WTC11 (cell line): Measurements from ENCODE around the gene GRIP2. TPM values are rescaled to one million over a fixed set of nuclear protein-coding genes. Genes with fewer than 3 reads are reported as not detected.

Experiments used
- ATAC-seq: fragments of 200-7000 bp; cut with Tn5 transposase; 2 replicates; pipeline ENCODE4 v1.10.0; 2021; ENCODE audit warnings: mild to moderate bottlenecking, moderate library complexity
- CTCF ChIA-PET: fragments of 300-600 bp; sonication (Branson Sonifier 250); formaldehyde crosslinking; loops from one replicate; lab custom pipeline; 2021; ENCODE audit warnings: antibody characterized with exemption; lab: Charles Lee
- POLR2A ChIA-PET: fragments of 350-600 bp; sonication (Branson Sonifier 250); formaldehyde crosslinking; loops from one replicate; lab custom pipeline; 2021; ENCODE audit warnings: antibody characterized with exemption; lab: Charles Lee
- DNase-seq: peaks from one replicate; pipeline ENCODE4 v3.0.0; 2021; ENCODE audit warnings: low spot score
- H3K27ac Mint-ChIP-seq: 2 replicates; pipeline ENCODE4 v1.8.0; 2021; ENCODE audit warnings: mixed read lengths
- H3K27me3 Mint-ChIP-seq: 2 replicates; pipeline ENCODE4 v1.8.0; 2021; ENCODE audit warnings: low read depth, mild to moderate bottlenecking, moderate library complexity, mixed read lengths
- H3K36me3 Mint-ChIP-seq: 2 replicates; pipeline ENCODE4 v1.8.0; 2021; ENCODE audit warnings: mixed read lengths
- H3K4me1 Mint-ChIP-seq: 2 replicates; pipeline ENCODE4 v1.8.0; 2022; ENCODE audit warnings: mixed read lengths
- H3K4me3 Mint-ChIP-seq: 2 replicates; pipeline ENCODE4 v1.8.0; 2021; ENCODE audit warnings: mild to moderate bottlenecking, moderate library complexity, mixed read lengths
- H3K9me3 Mint-ChIP-seq: 2 replicates; pipeline ENCODE4 v1.8.0; 2021; ENCODE audit warnings: mixed read lengths
- AR ChIP-seq: fragments of 250-450 bp; sonication (Bioruptor Pico); IDR thresholded peaks from 2 replicates; pipeline ENCODE4 v1.9.0; 2021; ENCODE audit warnings: mild to moderate bottlenecking
- ATF2 ChIP-seq: sonication (generic); formaldehyde crosslinking; IDR thresholded peaks from 2 replicates; pipeline ENCODE4 v1.8.1; 2022; ENCODE audit warnings: low read depth, missing genetic modification reagents, borderline replicate concordance
- ELF4 ChIP-seq: sonication (generic); formaldehyde crosslinking; IDR thresholded peaks from 2 replicates; pipeline ENCODE4 v1.8.1; 2022; ENCODE audit warnings: low read depth, mild to moderate bottlenecking, moderate library complexity, missing genetic modification reagents
- GABPB1 ChIP-seq: sonication (generic); formaldehyde crosslinking; IDR thresholded peaks from 2 replicates; pipeline ENCODE4 v1.8.1; 2023; ENCODE audit warnings: mild to moderate bottlenecking, missing genetic modification reagents
- GRHL2 ChIP-seq: fragments of 250-450 bp; sonication (Bioruptor Pico); IDR thresholded peaks from 2 replicates; pipeline ENCODE4 v1.8.0; 2022; ENCODE audit warnings: mild to moderate bottlenecking, moderate library complexity; ENCODE audit not compliant: insufficient replicate concordance, severe bottlenecking
- IRF2 ChIP-seq: sonication (generic); formaldehyde crosslinking; IDR thresholded peaks from 2 replicates; pipeline ENCODE4 v1.8.0; 2022; ENCODE audit warnings: low read depth, missing genetic modification reagents, borderline replicate concordance
- JAZF1 ChIP-seq: fragments of 250-450 bp; sonication (Bioruptor Pico); IDR thresholded peaks from 2 replicates; pipeline ENCODE4 v1.9.0; 2021; ENCODE audit warnings: moderate library complexity, mild to moderate bottlenecking, inconsistent platforms
- MLX ChIP-seq: sonication (generic); formaldehyde crosslinking; IDR thresholded peaks from 2 replicates; pipeline ENCODE4 v1.8.1; 2023; ENCODE audit warnings: mild to moderate bottlenecking, missing genetic modification reagents, moderate library complexity
- MYBL2 ChIP-seq: sonication (generic); formaldehyde crosslinking; IDR thresholded peaks from 2 replicates; pipeline ENCODE4 v1.8.1; 2023; ENCODE audit warnings: mild to moderate bottlenecking, moderate library complexity, missing genetic modification reagents
- NFYB ChIP-seq: sonication (generic); formaldehyde crosslinking; conservative IDR thresholded peaks from 2 replicates; pipeline ENCODE4 v1.8.0; 2022; ENCODE audit warnings: low read depth, missing genetic modification reagents
- STAT6 ChIP-seq: sonication (generic); formaldehyde crosslinking; conservative IDR thresholded peaks from 2 replicates; pipeline ENCODE4 v1.8.1; 2023; ENCODE audit warnings: mild to moderate bottlenecking, low read depth, missing genetic modification reagents, moderate library complexity
- TEAD4 ChIP-seq: sonication (generic); formaldehyde crosslinking; IDR thresholded peaks from 2 replicates; pipeline ENCODE4 v1.8.0; 2022; ENCODE audit warnings: mild to moderate bottlenecking, missing genetic modification reagents
- TP53 ChIP-seq: sonication (generic); formaldehyde crosslinking; IDR thresholded peaks from 2 replicates; pipeline ENCODE4 v1.8.1; 2023; ENCODE audit warnings: mild to moderate bottlenecking, missing genetic modification reagents
- ZNF138 ChIP-seq: sonication (generic); formaldehyde crosslinking; conservative IDR thresholded peaks from 2 replicates; pipeline ENCODE4 v1.8.1; 2022; ENCODE audit warnings: mild to moderate bottlenecking, moderate library complexity, missing genetic modification reagents
- ZNF219 ChIP-seq: sonication (generic); formaldehyde crosslinking; IDR thresholded peaks from 2 replicates; pipeline ENCODE4 v1.8.0; 2023; ENCODE audit warnings: missing genetic modification reagents, mild to moderate bottlenecking, borderline replicate concordance
- ZNF281 ChIP-seq: sonication (generic); formaldehyde crosslinking; IDR thresholded peaks from 2 replicates; pipeline ENCODE4 v1.8.0; 2023; ENCODE audit warnings: mild to moderate bottlenecking, missing genetic modification reagents
- ZNF317 ChIP-seq: sonication (generic); formaldehyde crosslinking; IDR thresholded peaks from 2 replicates; pipeline ENCODE4 v1.8.1; 2023; ENCODE audit warnings: low read depth, mild to moderate bottlenecking, moderate library complexity, missing genetic modification reagents, borderline replicate concordance
- ZNF512 ChIP-seq: sonication (generic); formaldehyde crosslinking; IDR thresholded peaks from 2 replicates; pipeline ENCODE4 v1.8.1; 2022; ENCODE audit warnings: missing genetic modification reagents, borderline replicate concordance
- ZSCAN18 ChIP-seq: fragments of 250-450 bp; sonication (Bioruptor Pico); IDR thresholded peaks from 2 replicates; pipeline ENCODE4 v2.1.2; 2022; ENCODE audit warnings: mild to moderate bottlenecking, moderate library complexity
- total RNA-seq: library from RNA; stranded (reverse); gene quantifications from 3 replicates; pipeline ENCODE4 v1.2.3, GENCODE V29; 2021

Gene GRIP2
- total RNA-seq, 1 experiment from 2014 or later: 12.0 TPM

- TF ChIP-seq ZSCAN18 (CRISPR knock-in tag) (no peak), ZNF219 (CRISPR knock-in tag) (no peak), ZNF281 (CRISPR knock-in tag) (no peak), ELF4 (no peak), JAZF1 (CRISPR knock-in tag) (no peak), NFYB (CRISPR knock-in tag) (no peak)
Observed at GRCh38 chr3:14518893-14519292, 21.2 kb downstream of the GRIP2 start (continued).

- no peak for TF ChIP-seq TEAD4
- no peak for TF ChIP-seq ZNF512 (CRISPR knock-in tag)
- TF ChIP-seq MYBL2 (CRISPR knock-in tag): no peak
- no peak for TF ChIP-seq AR (CRISPR knock-in tag)
- TF ChIP-seq IRF2: no peak
- TF ChIP-seq MLX (CRISPR knock-in tag): no peak
- TF ChIP-seq STAT6: no peak
- TF ChIP-seq ZNF317 (CRISPR knock-in tag): no peak
- TF ChIP-seq ATF2: no peak
- no peak for TF ChIP-seq TP53 (CRISPR knock-in tag)
- no peak for TF ChIP-seq ZNF138
- no peak for TF ChIP-seq GRHL2 (CRISPR knock-in tag)
- TF ChIP-seq GABPB1 (CRISPR knock-in tag): no peak
- DNase-seq (no peak), ATAC-seq (no peak)
- no peak overlapping the region for H3K27ac Mint-ChIP-seq
- no peaks in the 10 kb centered on the region for H3K9me3 Mint-ChIP-seq
- H3K4me3 Mint-ChIP-seq: no peak overlapping the region
- CTCF ChIA-PET: interaction anchor here (3.1 to 4.9 kb wide), 2 partner anchors 9 to 30 kb away, joined by 15 to 21 read pairs; no protein-coding TSS in a partner anchor
- no peaks in the 10 kb centered on the region for H3K36me3 Mint-ChIP-seq
- no peaks in the 10 kb centered on the region for H3K27me3 Mint-ChIP-seq
- 0 out of 2 replicates have a peak, but pooled peaks cover 3% of the 10 kb centered on the region for H3K4me1 Mint-ChIP-seq
- POLR2A ChIA-PET: no interaction called here
Observed at GRCh38 chr3:14518432-14518802, 21.7 kb downstream of the GRIP2 start.
